ENCODE measurements around the gene NTN5. TPM values are rescaled to one million over a fixed set of nuclear protein-coding genes. Genes with fewer than 3 reads are reported as not detected.

Gene NTN5
- total RNA-seq, 1 experiment from 2014 or later, result 0.55 TPM

- no peaks in the 10 kb centered on the region for H3K79me1 ChIP-seq (ENCODE audit: insufficient read depth, low read depth, low read length, poor library complexity, severe bottlenecking)
- H3K23me2 ChIP-seq (ENCODE audit: insufficient read length, low read depth, low read length, poor library complexity, severe bottlenecking), result peaks cover 13% of the 10 kb centered on the region
- H3K9me3 ChIP-seq (ENCODE audit: control insufficient read depth, low read depth, low read length), result no peaks in the 10 kb centered on the region
- no peak overlapping the region for H2BK5ac ChIP-seq (ENCODE audit: insufficient read length, low read length)
- H3K4me1 ChIP-seq (ENCODE audit: insufficient read depth, low read length), result peaks cover 3% of the 10 kb centered on the region; the same call in 1 of the 2 replicates
- H4K8ac ChIP-seq (replicated peaks; ENCODE audit: insufficient read length, low read depth, low read length), result peak overlapping the region; percentile 24
- H2BK20ac ChIP-seq (ENCODE audit: low read depth, low read length, poor library complexity, severe bottlenecking), result no peak overlapping the region
- H2AFZ ChIP-seq (ENCODE audit: low read length), result no peak overlapping the region
- peak overlapping the region; percentile 81 for H3K9ac ChIP-seq (ENCODE audit: extremely low read depth, insufficient read length, low read length)
- no peaks in the 10 kb centered on the region for H3K27me3 ChIP-seq (ENCODE audit: insufficient read depth, low read length)
- no peak overlapping the region for H2AK5ac ChIP-seq (ENCODE audit: insufficient read length, low read length)
- H3K4me3 Mint-ChIP-seq, result peak overlapping the region; percentile 86 to 88
- H3K56ac ChIP-seq (ENCODE audit: insufficient read length, low read depth, low read length), result no peak overlapping the region
- H3K4me1 Mint-ChIP-seq, result peaks cover 31 to 33% of the 10 kb centered on the region in 2 experiments
- H3K27me3 Mint-ChIP-seq (ENCODE audit: low read depth), result no peaks in the 10 kb centered on the region
- H3K18ac ChIP-seq (ENCODE audit: insufficient read length, low read depth, low read length), result peak overlapping the region; percentile 64
- DNase-seq, result no peak
- WGBS (ENCODE audit: extremely low coverage, insufficient read length, low lambda C conversion rate), result no CpG with 5 or more reads among the region's 8 CpGs
- no peak overlapping the region for H4K91ac ChIP-seq (ENCODE audit: insufficient read length, low read depth, low read length)
- peak overlapping the region; percentile 66; the same call in 1 of the 2 replicates for H3K14ac ChIP-seq (ENCODE audit: insufficient read depth, low read length)
- peak overlapping the region; percentile 96 to 98 (median 97) for H3K27ac Mint-ChIP-seq
- peak overlapping the region; percentile 24 for H2BK12ac ChIP-seq (ENCODE audit: insufficient read length, low read depth, low read length)
- H3T11ph ChIP-seq (ENCODE audit: low read length), result no peak overlapping the region
- H3K23ac ChIP-seq (ENCODE audit: insufficient read length, low read depth, low read length), result no peak overlapping the region
- no peak overlapping the region for H2BK120ac ChIP-seq (ENCODE audit: low read depth, low read length, poor library complexity, severe bottlenecking)
- H3K36me3 Mint-ChIP-seq (ENCODE audit: insufficient read depth in 1 of 3, low read depth in 3 of 3), result peaks cover 8 to 26% (median 23%) of the 10 kb centered on the region in 3 experiments
- no peaks in the 10 kb centered on the region for H4K20me1 ChIP-seq (ENCODE audit: control insufficient read depth, insufficient read depth, insufficient read length)
- peak overlapping the region; percentile 20 for H4K5ac ChIP-seq (ENCODE audit: insufficient read length, low read depth, low read length)
- H3K4me2 ChIP-seq (ENCODE audit: insufficient read depth, insufficient read length, low read length), result peak overlapping the region; percentile 88
- no peaks in the 10 kb centered on the region; a peak in 1 of 5 replicates for H3K9me3 Mint-ChIP-seq
- H3K4ac ChIP-seq (ENCODE audit: low read depth, low read length), result no peak overlapping the region; the same call in 1 of the 2 replicates
- H2BK15ac ChIP-seq (ENCODE audit: low read depth, low read length), result no peak overlapping the region
- peaks cover 7% of the 10 kb centered on the region for H3K79me2 ChIP-seq (ENCODE audit: insufficient read depth, low read length)
- H3K27ac ChIP-seq (ENCODE audit: insufficient read length, low read depth, low read length), result peak overlapping the region; percentile 64
- no peak for TF ChIP-seq CTCF (conservative IDR thresholded peaks at IDR 0.05)
These were observed 49.2 kb downstream of the NTN5 start for GRCh38 chr19:48623556-48624066.
